ENCODE results near the gene SHMT2.

The SHMT2 gene

GRCh38 chr12:57240066-57240921, 10.8 kb downstream of the SHMT2 start:
- DNase-seq (ENCODE audit: low read depth) = peak; percentile 75

- peak; percentile 59 for DNase-seq (ENCODE audit: low read depth)
These were observed 11.5 kb downstream of the SHMT2 start for GRCh38 chr12:57240926-57241401.

- no peak for DNase-seq (ENCODE audit: low read depth)
These were observed 12.1 kb downstream of the SHMT2 start for GRCh38 chr12:57241402-57242310.

- no peak for DNase-seq (ENCODE audit: low read depth)
These were observed 12.8 kb downstream of the SHMT2 start for GRCh38 chr12:57242329-57242690.

- peak; percentile 66 for DNase-seq (ENCODE audit: low read depth)
These were observed 13.4 kb downstream of the SHMT2 start for GRCh38 chr12:57242691-57243454.

GRCh38 chr12:57243521-57244311, 14.2 kb downstream of the SHMT2 start:
- peak; percentile 77 for DNase-seq (ENCODE audit: low read depth)

GRCh38 chr12:57244312-57244696, 14.8 kb downstream of the SHMT2 start:
- no peak for DNase-seq (ENCODE audit: low read depth)

- DNase-seq (ENCODE audit: low read depth) = no peak
These were observed 17.5 kb downstream of the SHMT2 start for GRCh38 chr12:57247041-57247440.

GRCh38 chr12:57248934-57249742, 19.6 kb downstream of the SHMT2 start:
- DNase-seq (ENCODE audit: low read depth) = no peak

- no peak for DNase-seq (ENCODE audit: low read depth)
These were observed 21.0 kb downstream of the SHMT2 start for GRCh38 chr12:57250541-57250940.

- no peak for DNase-seq (ENCODE audit: low read depth)
These were observed 21.4 kb downstream of the SHMT2 start, which contains the start of gene STAC3 for GRCh38 chr12:57250956-57251355. Gene STAC3 (minus strand): TSS chr12:57251187. CDS start chr12:57249636, 1,551 bp downstream.

GRCh38 chr12:57254506-57255280, 25.2 kb downstream of the SHMT2 start:
- DNase-seq (ENCODE audit: low read depth) = no peak

- DNase-seq (ENCODE audit: low read depth) = no peak
These were observed 26.4 kb downstream of the SHMT2 start for GRCh38 chr12:57255916-57256315.

- DNase-seq (ENCODE audit: low read depth) = no peak
These were observed 29.8 kb downstream of the SHMT2 start for GRCh38 chr12:57258977-57259970.

- no peak for DNase-seq (ENCODE audit: low read depth)
These were observed 30.9 kb downstream of the SHMT2 start for GRCh38 chr12:57260366-57260765.

GRCh38 chr12:57261428-57261865, 31.9 kb downstream of the SHMT2 start:
- DNase-seq (ENCODE audit: low read depth) = no peak

GRCh38 chr12:57262126-57262822, 32.8 kb downstream of the SHMT2 start:
- DNase-seq (ENCODE audit: low read depth) = no peak

GRCh38 chr12:57263096-57263495, 33.6 kb downstream of the SHMT2 start:
- no peak for DNase-seq (ENCODE audit: low read depth)

Data from ELR (cell line).